Small intestine (tissue), 7 donors: ENCODE results near the gene AP4E1. TPM values are rescaled to one million over a fixed set of nuclear protein-coding genes. Genes with fewer than 3 reads are reported as not detected.

ENCODE experiments used
- DNase-seq, 2 donors: peaks; one replicate each; pipeline versions ENCODE4 v3.0.0 to v3.0.0-alpha.2; 2013
- FAIRE-seq: peaks from 2 replicates; lab custom pipeline; 2012; peaks lifted over from hg19 to GRCh38; lab: Jason Lieb, UNC
- H3K27ac ChIP-seq, 3 donors: one replicate each; pipeline ENCODE4 v1.5.1; 2013; ENCODE audit warnings: low read length in 2 of 3, mild to moderate bottlenecking in 2 of 3, control low read depth in 1 of 3, inconsistent platforms in 1 of 3, low read depth in 1 of 3, moderate library complexity in 1 of 3
- H3K27me3 ChIP-seq, 3 donors: one replicate each; pipeline ENCODE4 v1.6.1; 2013; ENCODE audit warnings: low read length in 3 of 3, inconsistent platforms in 1 of 3; ENCODE audit not compliant: control insufficient read depth in 3 of 3, insufficient read depth in 3 of 3
- H3K36me3 ChIP-seq, 3 donors: one replicate each; pipeline ENCODE4 v1.6.1; 2013; ENCODE audit warnings: low read length in 3 of 3, inconsistent platforms in 1 of 3, low read depth in 1 of 3, mild to moderate bottlenecking in 1 of 3, moderate library complexity in 1 of 3; ENCODE audit not compliant: control insufficient read depth in 3 of 3, insufficient read depth in 2 of 3
- H3K4me1 ChIP-seq, 3 donors: one replicate each; pipeline ENCODE4 v1.6.1; 2013; ENCODE audit warnings: low read length in 2 of 3, inconsistent platforms in 1 of 3, low read depth in 1 of 3, mild to moderate bottlenecking in 1 of 3, moderate library complexity in 1 of 3; ENCODE audit not compliant: control insufficient read depth in 3 of 3, insufficient read depth in 2 of 3
- H3K4me3 ChIP-seq, 3 donors: one replicate each; pipeline ENCODE4 v1.5.1; 2013; ENCODE audit warnings: low read length in 3 of 3, control low read depth in 1 of 3, inconsistent platforms in 1 of 3, low read depth in 1 of 3, mild to moderate bottlenecking in 1 of 3, moderate library complexity in 1 of 3
- H3K9me3 ChIP-seq, 2 donors: one replicate each; pipeline ENCODE4 v1.6.1; 2013; ENCODE audit warnings: low read depth in 1 of 2, low read length in 1 of 2; ENCODE audit not compliant: control insufficient read depth in 2 of 2, insufficient read depth in 1 of 2
- WGBS, 3 donors: extraction: QIAGEN DNeasy Blood & Tissue Kit; methylation state at CpG; one replicate each; pipeline ENCODE4 v1.1.7; 2013; 5-methylcytosine and 5-hydroxymethylcytosine counted together
- polyA plus RNA-seq, 4 donors: library from polyadenylated mRNA; stranded (reverse) in 3 of 4; unstranded in 1 of 4; fragments of 200-250 nt in 3 of 4; fragments of 120-200 nt in 1 of 4; gene quantifications; one replicate each; pipeline versions ENCODE4 v1.2.1 to v1.2.3, GENCODE V29; 2013
- donor health status: healthy with polysubstance abuse.
- donor health status: control.
- donor health status: control.
- donor health status: Bipolar disorder and iron deficiency.
- donor health status: healthy.

The AP4E1 gene
- polyA plus RNA-seq, 4 donors, result 3.0 to 7.5 (median 3.7) TPM

DNA sequence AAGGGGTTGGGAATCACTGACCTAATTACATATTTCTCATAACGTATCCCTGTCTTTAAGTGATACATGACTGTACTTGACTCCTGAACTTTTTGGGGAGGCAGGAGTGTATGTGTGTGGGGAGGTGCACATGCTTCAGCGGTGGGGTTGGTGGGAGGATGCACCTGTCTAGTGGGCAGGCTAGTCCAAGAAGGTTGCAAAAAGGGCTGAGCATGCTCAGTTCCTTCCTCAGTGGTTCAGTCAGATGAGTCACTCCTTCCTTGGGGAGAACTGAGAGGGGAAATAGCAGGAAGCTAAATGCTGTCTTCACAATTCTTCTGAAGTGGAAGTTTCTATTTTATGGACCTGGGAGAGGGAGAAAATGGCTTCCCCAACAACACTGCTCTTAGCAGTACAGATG, 24.6 kb upstream of the AP4E1 start:
- FAIRE-seq, result no peak
- peaks cover 0 to 7% (median 0%) of the 10 kb centered on the region in 3 donors for H3K4me1 ChIP-seq
- peak in 1 of 2 donors; percentile 33 for DNase-seq
- H3K27ac ChIP-seq, result no peak overlapping the region
- H3K4me3 ChIP-seq, result no peak overlapping the region
- H3K36me3 ChIP-seq, result no peaks in the 10 kb centered on the region
- 64 to 86% (median 67%) methylated on average over 2 of the region's 2 CpGs for WGBS, 3 donors
- H3K9me3 ChIP-seq, result no peaks in the 10 kb centered on the region
- H3K27me3 ChIP-seq, result no peaks in the 10 kb centered on the region

DNA sequence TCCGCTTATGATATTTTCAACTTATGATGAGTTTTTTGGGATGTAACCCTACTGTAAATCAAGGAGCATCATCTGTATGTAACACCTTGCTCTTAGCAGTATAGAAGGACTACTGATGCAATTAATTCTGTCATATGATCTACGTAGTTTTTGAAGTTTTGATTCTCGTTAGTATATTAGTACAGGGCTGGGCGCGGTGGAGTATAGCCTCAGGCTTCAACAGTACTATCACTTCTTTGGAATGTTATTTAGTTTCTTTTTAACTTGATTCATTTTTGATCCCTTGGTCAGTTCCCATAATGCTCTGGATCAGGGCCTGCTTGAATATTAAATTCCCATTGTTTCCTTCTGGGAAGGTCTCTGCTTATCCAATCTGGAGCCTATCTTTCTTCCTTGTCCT, 23.9 kb upstream of the AP4E1 start:
- Histone ChIP-seq H3K4me3 (no peak overlapping the region), H3K4me1 (peaks cover 0 to 4% (median 0%) of the 10 kb centered on the region in 3 donors), H3K27me3 (no peaks in the 10 kb centered on the region), H3K27ac (no peak overlapping the region), H3K9me3 (no peaks in the 10 kb centered on the region), H3K36me3 (no peaks in the 10 kb centered on the region)
- no peak for DNase-seq
- 80 to 87% (median 81%) methylated on average over 5 of the region's 5 CpGs for WGBS, 3 donors
- no peak for FAIRE-seq

DNA sequence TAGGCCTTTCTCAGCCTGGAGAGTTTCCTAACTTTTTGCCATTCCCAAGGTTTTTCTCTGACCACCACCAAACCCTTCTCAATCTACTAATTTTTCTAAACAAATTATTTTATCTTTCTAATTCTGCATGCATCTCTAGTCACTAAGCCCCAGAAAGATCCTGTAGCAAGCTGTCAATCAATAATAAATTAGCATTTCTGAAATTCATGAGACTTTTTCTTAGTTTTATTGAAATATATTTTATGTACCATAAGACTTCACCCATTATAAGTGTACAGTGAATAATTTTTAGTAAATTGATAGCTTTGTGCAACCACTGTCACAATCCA, 22.4 kb upstream of the AP4E1 start:
- peaks cover 0 to 4% (median 0%) of the 10 kb centered on the region in 3 donors for H3K4me1 ChIP-seq
- DNase-seq (no peak), FAIRE-seq (no peak)
- H3K9me3 ChIP-seq, result no peaks in the 10 kb centered on the region
- H3K27me3 ChIP-seq, result no peaks in the 10 kb centered on the region
- no peak overlapping the region for H3K4me3 ChIP-seq
- H3K36me3 ChIP-seq, result no peaks in the 10 kb centered on the region
- H3K27ac ChIP-seq, result no peak overlapping the region

DNA sequence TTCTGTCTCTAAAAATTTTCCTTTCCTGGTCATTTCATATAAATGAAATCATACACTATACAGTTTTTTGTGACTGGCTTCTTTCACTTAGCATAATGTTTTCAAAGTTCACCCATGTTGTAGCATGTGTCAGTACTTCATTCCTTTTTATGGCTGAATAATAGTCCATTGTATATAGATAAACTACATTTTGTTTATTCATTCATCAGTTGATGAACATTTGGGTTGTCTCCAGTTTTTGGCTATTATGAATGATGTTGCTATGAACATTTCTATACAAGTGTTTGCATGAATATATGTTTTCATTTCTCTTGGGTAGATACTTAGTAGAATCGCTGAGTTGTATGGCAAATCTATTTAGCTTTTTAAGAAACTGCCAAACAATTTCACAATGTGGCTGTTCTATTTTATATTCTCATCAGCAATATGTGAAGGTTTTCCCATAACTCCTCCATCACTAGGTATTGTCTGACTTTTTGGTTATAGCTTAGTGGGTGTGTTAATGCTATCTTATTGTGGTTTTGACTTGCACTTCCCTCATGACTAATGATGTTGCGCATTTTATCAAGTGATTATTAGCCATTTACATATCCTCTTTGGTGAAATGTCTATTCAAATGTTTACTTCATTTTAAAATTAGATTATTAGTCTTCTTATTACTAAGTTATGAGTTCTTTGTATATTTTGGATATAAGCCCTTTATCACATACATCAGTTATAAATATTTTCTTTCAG, 21.7 kb upstream of the AP4E1 start:
- 90 to 97% (median 95%) methylated on average over 2 of the region's 2 CpGs for WGBS, 3 donors
- no peak for FAIRE-seq
- Histone ChIP-seq H3K27me3 (no peaks in the 10 kb centered on the region), H3K4me1 (peaks cover 0 to 4% (median 0%) of the 10 kb centered on the region in 3 donors), H3K36me3 (no peaks in the 10 kb centered on the region), H3K9me3 (peaks cover 0 to 3% of the 10 kb centered on the region in 2 donors), H3K27ac (no peak overlapping the region), H3K4me3 (no peak overlapping the region)
- no peak for DNase-seq

DNA sequence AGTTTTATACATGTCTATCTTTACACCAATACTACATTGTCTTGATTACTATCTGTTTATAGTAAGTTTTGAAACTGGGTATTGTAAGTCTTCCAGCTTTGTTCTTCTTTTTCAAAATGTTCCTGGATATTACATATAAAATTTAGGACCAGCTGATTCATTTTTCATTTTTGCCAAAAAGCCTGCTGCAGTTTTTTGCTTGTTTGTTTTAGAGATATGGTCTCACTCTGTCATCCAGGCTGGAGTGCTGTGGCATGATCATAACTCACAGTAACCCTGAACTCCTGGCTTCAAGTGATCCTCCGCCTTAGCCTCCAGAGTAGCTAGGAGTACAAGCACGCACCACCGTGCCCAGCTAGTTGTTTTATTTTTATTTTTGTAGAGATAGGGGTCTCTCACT, 20.4 kb upstream of the AP4E1 start:
- H3K4me1 ChIP-seq, result peaks cover 0 to 4% (median 0%) of the 10 kb centered on the region in 3 donors
- 91 to 95% (median 94%) methylated on average over 3 of the region's 3 CpGs for WGBS, 3 donors

DNA sequence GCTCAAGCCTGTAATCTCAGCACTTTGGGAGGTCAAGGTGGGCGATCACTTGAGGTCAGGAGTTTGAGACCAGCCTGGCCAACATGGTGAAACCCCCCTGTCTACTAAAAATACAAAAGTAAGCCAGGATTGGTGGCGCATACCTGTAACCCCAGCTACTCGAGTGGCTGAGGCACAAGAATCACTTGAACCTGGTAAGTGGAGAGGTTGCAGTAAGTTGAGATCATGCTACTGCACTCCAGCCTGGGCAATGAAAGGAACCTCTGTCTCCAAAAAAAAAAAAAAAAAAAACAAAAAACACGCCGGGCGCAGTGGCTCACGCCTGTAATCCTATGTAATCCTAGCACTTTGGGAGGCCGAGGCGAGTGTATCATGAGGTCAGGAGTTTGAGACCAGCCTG, 18.9 kb upstream of the AP4E1 start:
- no peak overlapping the region for H3K27ac ChIP-seq
- FAIRE-seq (no peak), DNase-seq (no peak)
- H3K27me3 ChIP-seq, result no peaks in the 10 kb centered on the region
- WGBS, 3 donors, result 97 to 99% (median 97%) methylated on average over 9 of the region's 9 CpGs
- H3K4me3 ChIP-seq, result no peak overlapping the region
- H3K36me3 ChIP-seq, result no peaks in the 10 kb centered on the region
- peaks cover 0 to 2% (median 0%) of the 10 kb centered on the region in 3 donors for H3K4me1 ChIP-seq
- H3K9me3 ChIP-seq, result peaks cover 0 to 11% of the 10 kb centered on the region in 2 donors

More for the DNA sequence above, 20.4 kb upstream of the AP4E1 start:
- DNase-seq, result no peak
- no peak overlapping the region for H3K4me3 ChIP-seq
- H3K27ac ChIP-seq, result no peak overlapping the region
- peaks cover 0 to 3% of the 10 kb centered on the region in 2 donors for H3K9me3 ChIP-seq
- no peak for FAIRE-seq
- no peaks in the 10 kb centered on the region for H3K36me3 ChIP-seq
- no peaks in the 10 kb centered on the region for H3K27me3 ChIP-seq

DNA sequence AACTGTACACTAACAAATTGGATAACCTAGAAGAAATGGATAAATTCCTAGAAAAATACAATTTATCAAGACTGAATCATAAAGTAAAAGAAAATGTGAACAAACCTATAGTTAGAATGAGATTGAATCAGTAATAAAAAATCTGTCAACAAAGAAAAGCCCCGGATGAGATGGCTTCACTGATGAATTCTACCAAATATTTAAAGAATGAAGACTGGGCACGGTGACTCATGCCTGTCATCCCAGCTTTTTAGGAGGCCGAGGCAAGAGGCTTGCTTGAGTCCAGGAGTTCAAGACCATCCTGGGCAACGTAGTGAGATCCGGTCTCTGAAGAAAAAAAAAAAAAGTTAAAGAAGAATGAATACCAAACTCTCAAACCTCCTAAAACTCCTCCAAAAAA, 17.7 kb upstream of the AP4E1 start:
- Histone ChIP-seq H3K4me3 (no peak overlapping the region), H3K9me3 (peaks cover 0 to 13% of the 10 kb centered on the region in 2 donors), H3K4me1 (no peaks in the 10 kb centered on the region), H3K27me3 (no peaks in the 10 kb centered on the region), H3K27ac (no peak overlapping the region), H3K36me3 (no peaks in the 10 kb centered on the region)
- WGBS, 3 donors, result 94 to 98% (median 97%) methylated on average over 5 of the region's 5 CpGs
- FAIRE-seq, result no peak
- no peak for DNase-seq

DNA sequence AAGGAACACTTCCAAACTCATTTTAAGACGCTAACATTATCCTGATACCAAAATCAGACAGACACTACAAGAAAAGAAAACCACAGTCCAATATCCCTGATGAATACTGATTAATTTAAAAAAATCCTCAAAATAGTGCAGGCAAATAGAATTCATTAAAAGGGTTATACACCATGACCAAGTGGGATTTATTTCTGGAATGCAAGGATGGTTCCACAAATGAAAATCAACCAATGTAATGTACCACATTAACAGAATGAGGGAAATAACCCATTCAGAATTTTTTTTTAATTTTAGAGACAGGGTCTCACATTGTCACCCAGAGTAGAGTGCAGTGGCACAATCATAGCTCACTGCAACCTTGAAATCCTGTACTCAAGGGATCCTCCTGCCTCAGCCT, 17.3 kb upstream of the AP4E1 start:
- H3K27ac ChIP-seq, result no peak overlapping the region
- no peak overlapping the region for H3K4me3 ChIP-seq
- no peaks in the 10 kb centered on the region for H3K36me3 ChIP-seq
- no peaks in the 10 kb centered on the region for H3K4me1 ChIP-seq
- DNase-seq (no peak), FAIRE-seq (no peak)
- H3K27me3 ChIP-seq, result no peaks in the 10 kb centered on the region
- H3K9me3 ChIP-seq, result peaks cover 0 to 13% of the 10 kb centered on the region in 2 donors
- 92 to 100% (median 100%) methylated on average over 1 of the region's 1 CpG for WGBS, 3 donors

DNA sequence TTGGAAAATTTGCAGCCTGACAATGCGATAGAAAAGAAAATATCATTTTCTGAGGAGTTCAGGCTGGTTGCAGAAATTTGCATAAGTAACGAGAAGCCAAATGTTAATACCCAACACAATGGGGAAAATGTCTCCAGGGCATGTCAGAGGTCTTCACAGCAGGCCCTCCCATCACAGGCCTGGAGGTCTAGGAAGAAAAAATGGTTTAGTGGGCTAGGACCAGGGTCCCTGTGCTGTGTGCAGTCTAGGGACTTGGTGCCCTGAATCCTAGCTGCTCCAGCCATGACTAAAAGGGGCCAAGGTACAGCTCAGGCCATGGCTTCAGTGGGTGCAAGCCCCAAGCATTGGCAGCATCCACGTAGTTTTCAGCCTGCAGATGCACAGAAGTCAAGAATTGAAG, 14.5 kb upstream of the AP4E1 start:
- H3K4me3 ChIP-seq, result no peak overlapping the region
- WGBS, 3 donors, result 86 to 87% (median 86%) methylated on average over 3 of the region's 3 CpGs
- no peak for FAIRE-seq

More for the DNA sequence above, 14.5 kb upstream of the AP4E1 start:
- H3K9me3 ChIP-seq, result peaks cover 0 to 13% of the 10 kb centered on the region in 2 donors
- H3K27me3 ChIP-seq, result no peaks in the 10 kb centered on the region
- no peak overlapping the region for H3K27ac ChIP-seq
- no peaks in the 10 kb centered on the region for H3K36me3 ChIP-seq
- no peak for DNase-seq
- H3K4me1 ChIP-seq, result no peaks in the 10 kb centered on the region
